GM19240 (cell line): Measurements from ENCODE around the gene FCHSD1.

Experiments used
- DNase-seq: peaks from one replicate; pipeline ENCODE4 v3.0.0; 2011; ENCODE audit warnings: low spot score; ENCODE audit not compliant: insufficient read length

Gene FCHSD1

DNA sequence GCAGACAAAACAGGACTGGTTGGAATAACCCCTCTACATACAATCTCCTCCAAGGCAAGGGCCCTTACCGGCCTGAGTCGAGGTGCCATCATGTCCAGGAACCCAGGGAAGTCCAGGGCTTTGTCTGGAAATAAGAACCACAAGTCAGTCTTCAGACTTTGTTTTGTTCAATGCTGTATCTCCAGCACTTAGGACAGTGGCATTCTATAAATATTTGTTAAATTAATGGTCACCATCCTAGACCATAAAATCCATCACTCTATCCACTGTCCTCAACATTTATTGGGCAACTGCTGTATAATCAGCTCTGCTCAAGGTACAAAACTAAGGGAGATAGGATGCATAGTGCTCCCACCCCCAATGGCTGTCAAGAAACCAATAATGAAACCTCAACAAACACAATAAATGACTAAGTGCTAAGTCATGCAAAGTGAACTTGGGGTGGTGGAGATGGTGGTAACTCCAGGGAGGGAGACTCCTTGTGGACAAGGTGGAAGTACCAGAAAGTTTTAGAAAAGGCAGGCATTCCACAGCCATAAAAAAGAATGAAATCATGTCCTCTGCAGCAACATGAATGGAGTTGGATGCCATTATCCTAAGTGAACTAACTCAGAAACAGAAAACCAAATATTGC is 9.5 kb downstream of the FCHSD1 start:
- peak; percentile 50 for DNase-seq

DNA sequence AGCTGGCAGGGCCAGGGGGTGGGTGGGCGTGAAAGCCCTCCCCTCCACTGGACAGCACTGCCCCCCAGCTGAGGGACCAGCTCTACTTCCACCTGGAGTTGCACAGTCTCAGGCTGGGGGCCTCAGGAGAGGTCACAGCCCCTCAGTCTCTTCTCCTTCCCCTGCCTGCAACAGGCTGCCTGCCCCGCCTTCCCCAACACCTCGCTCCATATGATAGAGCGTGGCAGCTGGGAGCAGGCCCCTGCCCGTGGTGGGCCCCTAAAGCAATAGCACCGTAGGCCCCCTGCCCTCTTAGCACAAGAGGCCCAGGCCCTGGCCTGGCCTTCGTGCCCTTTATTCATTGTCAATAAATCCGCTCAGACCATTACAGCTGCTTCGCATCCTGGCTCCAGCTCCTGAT is 10.5 kb downstream of the FCHSD1 start:
- no peak for DNase-seq

DNA sequence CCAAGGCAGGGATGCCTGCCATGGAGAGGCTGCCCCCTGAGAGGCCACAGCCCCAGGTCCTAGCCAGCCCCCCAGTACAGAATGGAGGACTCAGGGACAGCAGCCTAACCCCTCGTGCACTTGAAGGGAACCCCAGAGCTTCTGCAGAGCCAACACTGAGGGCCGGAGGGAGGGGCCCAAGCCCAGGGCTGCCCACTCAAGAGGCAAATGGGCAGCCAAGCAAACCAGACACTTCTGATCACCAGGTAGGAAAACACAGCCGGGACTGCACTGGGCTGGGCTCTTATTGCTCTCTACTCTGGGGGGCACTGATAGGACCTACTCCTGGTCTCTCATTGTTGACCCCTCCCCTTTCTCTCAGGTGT is 11.2 kb downstream of the FCHSD1 start:
- DNase-seq, result no peak

DNA sequence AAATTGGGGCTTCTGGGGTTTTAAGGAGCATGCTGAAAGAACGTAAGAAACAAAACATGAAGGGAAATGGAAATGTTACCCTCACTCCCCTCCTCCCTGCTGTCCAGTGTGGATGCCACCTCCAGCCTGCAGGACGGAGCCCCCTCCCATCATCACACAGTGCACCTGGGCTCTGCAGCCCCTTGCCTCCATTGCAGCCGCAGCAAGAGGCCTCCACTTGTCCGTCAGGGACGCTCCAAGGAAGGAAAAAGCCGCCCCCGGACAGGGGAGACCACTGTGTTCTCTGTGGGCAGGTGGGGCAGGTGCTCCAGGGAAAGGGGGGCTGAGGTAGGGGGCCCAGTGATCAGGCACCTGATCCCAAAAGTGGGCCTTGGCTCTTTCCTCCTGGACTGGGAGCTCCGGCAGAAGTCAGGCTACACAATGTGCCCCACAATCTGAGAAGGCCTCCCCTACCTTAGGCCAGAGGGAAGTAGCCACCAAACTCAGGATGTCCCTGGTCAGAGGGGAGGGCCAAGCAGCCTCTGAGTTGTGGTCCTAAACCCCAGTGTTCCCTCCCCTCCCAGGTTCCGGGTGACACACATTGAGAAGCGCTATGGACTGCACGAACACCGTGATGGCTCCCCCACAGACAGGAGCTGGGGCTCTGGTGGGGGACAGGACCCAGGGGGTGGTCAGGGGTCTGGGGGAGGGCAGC is 11.7 kb downstream of the FCHSD1 start:
- DNase-seq, result no peak

DNA sequence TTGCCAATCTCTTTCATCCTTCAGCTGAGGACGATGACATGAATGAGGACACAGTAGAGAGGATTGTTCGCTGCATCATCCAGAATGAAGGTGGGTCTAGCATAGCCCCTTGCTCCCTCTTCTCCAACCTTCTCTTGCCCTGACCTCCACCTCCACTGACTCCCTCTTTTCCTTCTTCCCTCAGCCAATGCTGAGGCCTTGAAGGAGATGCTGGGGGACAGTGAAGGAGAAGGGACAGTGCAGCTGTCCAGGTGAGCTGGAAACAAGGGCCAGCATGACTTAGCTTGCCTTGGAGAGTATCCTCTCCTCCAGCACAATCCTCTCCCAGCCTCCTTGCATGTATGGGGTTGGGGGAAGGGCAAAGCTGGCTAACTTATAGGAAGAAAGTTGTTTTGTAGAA is 12.4 kb downstream of the FCHSD1 start:
- DNase-seq, result no peak

DNA sequence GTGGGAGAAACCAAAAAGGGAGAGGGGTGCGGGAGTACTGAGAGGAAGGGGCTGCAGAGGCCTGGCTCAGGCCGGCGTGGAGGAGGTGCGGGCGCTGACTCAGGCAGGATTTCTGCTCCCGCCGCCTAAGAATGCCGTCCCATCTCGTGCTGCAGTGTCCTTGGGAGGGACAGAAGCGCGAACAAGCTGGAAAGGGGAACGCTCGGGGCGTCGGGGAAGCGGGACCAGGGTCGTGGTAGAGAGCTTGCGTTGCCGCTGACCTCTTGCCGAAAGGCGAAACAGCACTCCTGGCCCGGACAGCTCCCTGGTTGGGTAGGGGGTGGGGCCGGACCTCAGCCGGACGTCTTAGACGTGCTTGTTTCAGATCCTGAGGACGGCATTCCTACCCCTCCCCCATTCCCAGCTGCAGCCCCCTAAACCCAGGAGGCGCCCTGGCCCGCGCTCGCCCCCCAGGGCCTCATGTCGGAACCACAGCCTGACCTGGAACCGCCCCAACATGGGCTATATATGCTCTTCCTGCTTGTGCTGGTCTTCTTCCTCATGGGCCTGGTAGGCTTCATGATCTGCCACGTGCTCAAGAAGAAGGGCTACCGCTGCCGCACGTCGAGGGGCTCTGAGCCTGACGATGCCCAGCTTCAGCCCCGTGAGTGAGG is 13.3 kb downstream of the FCHSD1 start:
- DNase-seq, result no peak

DNA sequence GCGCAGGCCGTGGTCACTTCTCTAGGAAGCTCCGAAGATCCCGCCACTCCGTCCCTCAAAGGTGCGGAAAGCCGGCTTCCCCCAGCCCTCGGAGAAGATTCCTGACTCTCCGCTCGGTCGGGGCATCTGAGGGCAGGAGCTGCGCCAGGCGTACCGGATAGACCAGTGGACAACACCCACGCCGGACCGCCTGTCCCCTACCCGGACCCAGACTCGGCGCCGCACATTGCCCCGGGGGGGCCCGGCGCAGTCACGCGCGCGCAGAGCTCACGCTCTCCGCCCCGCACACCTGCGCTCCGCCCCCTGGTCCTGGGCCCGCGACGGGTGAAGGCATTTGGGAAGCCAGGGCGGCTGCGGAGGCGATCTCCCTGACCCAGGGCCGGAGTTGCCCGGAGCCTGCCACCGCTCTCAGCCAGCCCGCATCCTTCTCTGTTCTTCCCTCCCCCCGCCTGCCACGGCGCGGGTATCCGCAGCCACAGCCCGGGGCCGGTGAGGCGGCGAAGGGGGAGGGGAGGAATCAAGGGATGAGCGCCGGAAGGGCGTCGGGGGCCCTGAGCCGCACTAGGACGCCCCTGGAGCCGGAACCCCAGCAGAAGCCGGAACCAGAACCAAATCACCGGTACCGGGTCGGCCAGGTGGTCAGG is 14.0 kb downstream of the FCHSD1 start:
- no peak for DNase-seq

DNA sequence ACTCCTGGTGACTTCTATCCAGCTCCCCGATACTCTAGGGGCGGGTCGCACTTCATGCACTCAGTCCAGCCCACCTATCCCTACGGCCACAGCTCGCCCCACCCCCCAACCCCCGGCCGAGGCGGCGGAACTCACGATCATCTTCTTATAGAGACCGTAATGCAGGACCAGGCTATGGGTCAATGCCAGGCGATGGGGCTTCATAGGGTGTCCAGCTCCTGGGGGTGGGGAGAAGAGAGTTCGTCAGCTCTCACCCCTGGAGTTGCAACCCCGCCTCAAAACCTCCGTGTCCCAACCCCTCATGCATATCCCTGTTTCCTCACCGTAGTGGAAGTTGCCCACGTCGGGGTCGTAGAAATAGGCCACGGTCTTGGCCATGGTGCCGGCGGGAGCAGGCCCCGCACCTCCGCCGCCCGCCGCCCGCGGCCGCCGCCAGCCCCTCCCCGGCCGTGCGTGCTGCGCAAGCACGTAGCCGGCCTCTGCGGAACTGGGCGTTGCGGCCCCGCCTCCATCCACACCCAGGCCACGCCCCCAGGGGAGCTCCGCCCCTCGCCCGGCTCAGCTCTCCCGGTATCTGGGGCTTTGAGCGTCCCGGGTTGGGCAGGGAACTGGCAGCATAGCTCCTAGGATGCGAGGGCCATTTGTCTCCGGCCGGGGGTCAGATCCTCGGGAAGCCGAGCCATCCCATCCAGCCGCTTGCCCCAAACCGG is 14.7 kb downstream of the FCHSD1 start, which contains the start of the genes HDAC3 and RELL2:
HDAC3 (minus strand) TSS at position 437 of the 710 bp plus-strand sequence; CDS start at position 378, 59 bp downstream.
RELL2 (plus strand) TSS at position 585 of the 710 bp plus-strand sequence. CDS start 1,229 bp downstream, outside the sequence.
- DNase-seq, result peak; percentile 78

DNA sequence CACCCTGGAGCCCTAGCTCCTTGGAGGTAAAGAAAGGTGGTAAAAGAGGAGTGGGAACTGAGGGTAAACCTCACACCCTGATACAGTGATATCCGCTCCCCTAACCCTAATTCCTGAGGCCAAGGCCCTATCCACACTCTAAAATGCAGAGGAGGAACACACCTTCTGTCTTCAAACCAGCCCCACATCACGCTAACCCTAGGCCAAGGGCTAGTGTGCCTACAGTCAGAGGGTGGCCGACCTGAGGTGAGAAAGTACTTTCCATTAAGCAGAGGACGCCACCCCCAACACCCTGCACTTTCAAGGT is 15.2 kb downstream of the FCHSD1 start:
- DNase-seq, result no peak

DNA sequence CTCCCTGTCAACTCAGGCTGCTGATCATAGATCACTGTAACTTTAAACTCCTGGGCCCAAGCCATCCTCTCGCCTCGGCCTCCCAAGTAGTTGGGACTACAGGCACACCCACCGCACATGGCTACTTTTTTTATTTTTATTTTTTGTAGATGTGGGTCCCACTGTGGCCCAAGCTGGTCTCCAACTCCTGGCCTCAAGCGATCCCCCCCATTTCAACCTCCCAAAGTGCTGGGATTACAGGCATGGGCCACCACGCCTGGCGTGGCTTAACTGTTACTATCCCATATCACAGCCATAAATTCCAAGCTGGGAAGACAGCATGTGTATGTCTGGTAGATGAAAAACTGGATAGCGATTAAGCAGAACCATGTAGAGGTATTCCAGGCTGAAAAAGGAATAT is 15.6 kb downstream of the FCHSD1 start:
- no peak for DNase-seq

DNA sequence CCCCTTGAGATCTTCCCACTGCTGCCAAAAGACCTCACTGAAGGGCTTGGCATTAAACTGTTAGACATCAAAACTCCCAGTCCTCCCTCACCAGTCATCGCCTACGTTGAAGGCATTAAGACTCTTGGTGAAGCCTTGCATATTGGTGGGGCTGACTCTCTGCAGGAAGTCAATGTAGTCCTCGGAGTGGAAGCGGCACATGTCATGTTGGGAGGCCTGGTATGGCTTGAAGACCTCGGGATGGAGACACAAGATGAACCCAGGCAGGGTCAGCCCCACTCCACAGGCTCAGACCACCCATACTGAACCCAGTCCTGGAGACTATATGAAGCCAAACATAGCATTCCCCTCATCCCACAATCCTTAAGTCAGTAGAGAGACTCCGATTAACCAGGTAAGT is 16.5 kb downstream of the FCHSD1 start:
- no peak for DNase-seq

DNA sequence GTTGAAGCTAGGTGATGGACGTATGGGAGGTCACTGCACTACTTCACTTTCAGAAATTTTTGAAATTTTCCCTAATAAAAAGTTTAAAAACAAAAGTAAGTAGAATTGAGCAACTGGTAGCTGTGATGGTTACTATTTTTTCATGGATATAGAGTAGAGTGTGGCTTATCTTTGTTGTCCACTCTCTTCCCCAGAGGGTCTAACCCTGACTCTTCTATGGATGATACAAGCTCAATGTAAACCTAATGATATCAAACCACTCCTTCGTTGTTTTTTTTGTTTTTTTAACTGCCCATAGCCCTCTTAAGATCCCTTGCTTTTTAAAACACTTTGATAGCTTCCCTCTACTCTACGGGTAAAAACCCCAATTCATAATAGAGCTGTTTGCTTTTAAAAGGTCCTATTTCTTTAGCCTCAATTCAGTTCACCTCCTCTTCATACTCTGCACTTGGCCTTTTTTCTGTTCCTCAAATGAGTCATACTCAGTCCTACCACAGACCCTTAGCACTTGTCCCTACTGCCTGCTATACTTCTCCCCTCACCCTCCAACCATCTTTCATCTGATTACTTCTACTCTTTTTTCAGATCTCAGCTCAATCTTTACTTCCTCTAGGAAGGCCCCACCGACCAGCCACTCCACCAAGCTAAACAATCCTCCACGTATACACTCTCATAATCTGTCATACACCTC is 17.2 kb downstream of the FCHSD1 start:
- peak; percentile 50 for DNase-seq

DNA sequence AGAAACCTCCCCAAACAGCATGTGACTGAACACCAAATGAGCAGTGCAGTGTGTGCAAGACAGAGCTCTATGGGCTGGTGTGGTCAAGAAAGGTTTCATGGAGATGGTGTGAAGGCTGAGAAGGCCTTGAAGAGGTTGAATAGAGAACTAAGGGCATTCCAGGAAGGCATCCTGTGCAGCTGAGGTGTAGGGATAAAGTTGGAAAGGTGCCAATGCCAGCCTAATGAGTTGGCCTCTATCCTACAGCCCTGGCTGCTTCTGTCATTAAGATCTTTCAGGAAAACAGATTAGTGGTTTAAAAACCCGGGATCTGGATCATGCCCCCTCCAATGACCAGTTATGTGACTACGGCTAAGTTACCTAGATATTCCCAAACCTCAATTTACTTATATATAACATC is 18.6 kb downstream of the FCHSD1 start:
- DNase-seq, result no peak

DNA sequence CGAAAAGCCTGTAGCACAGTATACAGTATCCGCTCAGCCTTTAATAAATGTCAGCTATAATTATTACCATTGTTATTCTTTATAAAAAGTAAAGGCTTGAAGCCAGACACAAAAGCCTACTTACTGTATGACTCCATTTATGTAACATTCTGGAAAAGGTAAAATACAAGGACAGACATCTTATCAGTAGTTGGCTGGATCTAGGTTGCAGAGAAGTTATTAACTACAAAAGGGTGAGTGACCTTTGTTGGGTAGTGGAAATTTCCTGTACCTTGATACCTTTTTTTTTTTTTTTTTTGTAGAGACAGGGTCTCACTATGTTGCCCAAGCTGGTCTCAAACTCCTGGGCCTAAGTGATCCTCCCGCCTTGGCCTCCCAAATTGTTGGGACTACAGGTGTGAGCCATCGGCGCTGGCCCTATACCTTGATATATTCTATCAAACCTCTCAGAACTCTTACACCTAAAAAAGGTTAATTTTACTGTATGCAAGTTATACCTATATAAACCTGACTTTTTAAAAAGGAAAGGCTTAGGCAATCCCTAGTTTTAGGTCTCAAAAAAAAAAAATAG is 20.6 kb downstream of the FCHSD1 start:
- no peak for DNase-seq

DNA sequence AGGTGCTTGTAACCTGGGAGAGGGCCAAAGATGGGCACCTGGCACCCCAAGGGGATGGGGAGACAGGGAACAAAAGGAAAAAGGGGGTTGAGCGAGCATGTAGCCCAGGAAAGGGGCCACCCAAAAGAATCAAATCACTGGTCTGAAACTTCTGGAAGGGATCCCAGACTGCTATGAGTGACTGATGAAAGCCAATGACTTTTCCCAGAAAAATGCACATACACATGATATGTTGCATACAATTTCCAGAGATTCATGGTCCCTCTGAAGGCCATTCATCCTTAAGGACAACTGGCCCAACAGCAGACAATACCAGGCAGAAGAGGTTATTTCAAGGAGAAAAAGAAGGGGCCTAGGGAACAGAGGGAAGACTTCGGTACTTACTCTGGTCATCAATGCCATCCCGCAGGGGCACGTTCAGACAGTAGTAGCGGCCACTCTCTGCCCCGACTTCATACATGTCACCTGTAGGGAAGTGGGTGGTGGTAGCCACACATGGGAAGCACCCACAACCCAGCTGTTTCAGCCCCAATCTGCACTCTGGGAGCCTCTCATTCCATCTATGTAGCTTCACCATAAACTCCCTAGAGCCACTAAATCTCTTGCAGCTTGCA is 22.9 kb downstream of the FCHSD1 start:
- DNase-seq, result no peak

DNA sequence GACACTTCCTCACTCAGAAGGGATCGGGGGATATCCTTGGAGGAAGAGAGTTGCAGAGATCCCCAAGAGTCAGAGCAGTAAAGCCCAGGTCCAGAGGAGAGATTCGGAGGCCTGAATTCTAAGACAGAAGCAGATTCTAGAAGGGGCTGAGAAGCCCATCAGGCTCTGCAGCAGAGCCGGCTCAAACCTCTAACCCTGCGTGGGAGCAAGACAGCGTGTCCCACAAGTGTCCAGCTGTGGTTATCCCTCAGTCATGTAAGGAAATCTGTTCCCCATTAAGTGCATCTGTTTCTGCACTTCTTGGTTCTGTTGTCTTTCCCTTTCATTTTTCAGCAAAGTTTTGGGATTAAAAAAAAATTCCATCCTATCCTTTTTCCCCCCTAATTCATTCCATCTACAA is 27.6 kb downstream of the FCHSD1 start:
- no peak for DNase-seq

DNA sequence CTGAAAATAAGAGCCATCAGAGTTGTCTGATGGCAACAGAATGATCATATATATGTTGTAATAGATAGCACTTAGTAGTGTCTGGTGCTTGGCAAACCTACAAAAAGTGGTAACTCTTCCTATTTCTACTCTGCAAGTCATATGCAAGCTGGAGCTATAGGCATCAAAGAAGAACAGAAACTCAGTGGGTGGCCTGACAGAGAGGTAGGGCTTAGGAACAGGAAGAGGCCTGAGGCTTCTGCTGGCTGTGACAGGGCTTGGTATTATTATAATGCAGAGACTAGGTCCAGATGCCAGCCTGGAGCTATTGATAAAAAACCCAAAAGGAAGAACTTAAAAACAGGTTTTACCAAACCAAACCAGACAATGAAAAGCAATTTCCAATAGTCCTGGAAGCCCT is 28.0 kb downstream of the FCHSD1 start:
- no peak for DNase-seq

DNA sequence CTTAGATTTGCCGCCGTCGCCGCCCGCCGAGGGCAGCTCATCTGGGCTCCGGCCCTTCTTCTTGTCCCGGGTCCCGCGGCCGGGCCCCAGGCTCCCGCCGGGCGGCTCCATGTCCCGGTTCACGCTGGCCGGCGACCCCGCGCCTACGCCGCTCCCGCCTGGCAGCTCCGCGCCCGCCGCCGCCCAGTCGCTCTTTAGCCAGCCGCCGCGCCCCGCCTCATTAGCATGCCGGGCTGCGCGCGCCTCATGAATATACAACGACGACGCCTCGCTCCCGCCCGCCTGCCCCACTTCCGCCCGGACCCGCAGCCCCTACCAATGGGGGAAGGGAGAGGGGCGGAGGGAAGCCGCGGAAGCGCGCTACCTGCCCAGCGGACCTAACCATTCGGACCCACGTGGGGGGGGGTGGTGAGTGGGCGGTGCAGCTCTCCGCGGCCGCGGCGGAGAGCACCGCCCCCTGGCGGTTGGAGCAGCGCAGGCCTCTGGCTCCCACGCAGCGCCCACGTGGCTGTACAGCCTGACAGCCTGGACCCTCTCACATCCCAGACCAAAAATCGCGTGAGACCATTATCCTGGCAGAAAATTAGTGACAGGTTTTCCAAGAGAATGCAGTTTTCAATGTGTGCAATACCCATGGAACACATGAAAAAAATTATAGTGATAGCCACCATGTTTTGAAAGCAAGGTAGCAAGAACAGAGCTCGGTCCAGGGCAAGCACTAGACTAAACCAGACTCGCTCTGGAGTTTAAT is 32.2 kb downstream of the FCHSD1 start, which contains the start of gene DIAPH1:
DIAPH1 (minus strand) TSS at position 197 of the 751 bp plus-strand sequence; CDS start at position 111, 86 bp downstream.
- DNase-seq, result peak; percentile 72

DNA sequence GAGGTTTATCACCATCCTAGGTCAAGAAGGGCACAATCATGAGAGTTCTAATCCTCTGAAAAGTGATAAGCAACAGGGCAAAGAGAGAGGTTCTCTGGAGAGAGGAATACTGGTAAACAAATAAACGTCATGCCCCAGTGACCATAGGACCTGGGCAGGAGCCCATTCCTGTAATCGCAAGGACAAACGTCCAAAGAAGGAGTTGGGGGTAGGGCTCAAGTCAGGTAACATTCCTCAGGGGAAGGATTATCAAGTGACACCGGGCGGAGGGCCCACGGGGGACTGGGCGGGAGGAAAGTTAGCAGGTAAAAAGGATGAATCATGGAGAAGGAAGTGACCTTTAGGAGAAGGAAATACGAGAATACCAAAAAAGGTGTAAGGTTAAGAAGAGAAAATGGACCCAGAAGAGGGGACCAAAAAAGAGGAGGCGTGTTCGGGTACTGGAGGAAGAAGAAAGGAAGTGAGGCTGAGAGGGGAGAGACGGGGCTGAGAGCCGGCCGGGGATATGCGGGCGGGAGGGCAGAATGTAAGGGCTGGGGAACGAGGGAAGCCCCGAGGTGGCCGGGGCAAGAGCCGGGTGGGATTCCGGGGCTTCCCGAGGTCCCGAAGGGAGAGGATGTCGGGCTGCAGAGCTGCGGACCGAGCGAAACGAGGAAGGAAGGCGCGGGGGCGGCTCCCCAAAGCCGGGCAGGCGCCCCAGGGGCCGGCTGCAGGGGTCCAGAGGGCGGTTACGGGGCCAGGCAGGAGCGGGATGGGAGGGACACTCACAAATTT is 33.0 kb downstream of the FCHSD1 start:
- no peak for DNase-seq
